GM12892 (cell line): ENCODE measurements around the gene PDLIM1.

Source experiments
- POLR2A ChIP-seq: IDR thresholded peaks from 2 replicates; pipeline ENCODE4 v1.6.1; 2011; ENCODE audit warnings: low read depth, low read length, control low read depth
- POLR2AphosphoS5 ChIP-seq: IDR thresholded peaks from 2 replicates; pipeline ENCODE4 v1.6.1; 2011; ENCODE audit warnings: low read depth, low read length, control low read depth

GRCh38 chr10:95265572-95265971, 25.2 kb downstream of the PDLIM1 start:
- TF ChIP-seq POLR2A (no peak), POLR2AphosphoS5 (no peak)
